ENCODE data around the gene RAPGEF3.
A peak's percentile ranks its signal among the peaks of the same experiment; 100 is the strongest.

Gene RAPGEF3

DNA sequence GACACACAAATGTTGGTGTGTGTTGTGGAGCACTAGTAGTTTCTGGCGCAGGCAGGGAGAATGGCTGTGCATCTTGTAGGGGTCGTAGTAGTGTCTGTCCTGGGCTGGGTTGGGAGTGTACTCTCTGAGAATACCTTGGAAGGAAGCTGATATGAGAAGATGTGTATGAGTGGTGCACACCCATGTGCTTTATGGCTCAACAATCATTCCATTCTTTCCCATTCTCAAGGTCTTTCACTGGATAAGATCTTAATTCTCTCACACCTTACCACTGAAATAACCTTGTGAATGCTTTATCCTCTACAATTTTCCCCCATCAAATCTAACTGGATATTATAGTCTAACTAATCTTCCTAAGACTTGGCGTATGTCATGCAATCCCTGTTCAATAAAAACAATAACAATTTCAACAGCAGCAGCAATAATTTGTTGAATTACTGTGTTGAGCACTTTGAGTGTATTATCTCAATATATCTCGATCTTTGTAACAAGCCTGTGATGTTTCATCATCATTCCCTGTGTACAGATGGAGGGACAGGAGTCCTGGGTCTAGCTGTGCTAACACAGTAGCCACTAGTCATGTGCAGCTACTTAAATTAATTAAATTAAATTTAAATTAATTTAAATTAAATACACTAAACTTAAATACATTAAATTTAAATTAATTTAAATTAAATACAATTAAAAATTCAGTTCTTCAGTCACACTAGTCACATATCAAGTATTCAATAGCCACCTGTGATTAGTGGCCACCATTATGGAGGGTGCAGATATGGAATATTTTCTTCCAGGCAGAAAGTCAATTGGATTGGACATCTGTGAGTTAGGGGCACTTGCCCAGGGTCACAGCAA is 10.8 kb upstream of the RAPGEF3 start:
- no peaks in the 10 kb centered on the region; the same call in 1 of the 2 replicates for H3K36me3 ChIP-seq
- no peaks in the 10 kb centered on the region for H3K9me3 ChIP-seq (ENCODE audit: severe bottlenecking)
- no peak overlapping the region for H3K27ac ChIP-seq
- no peak for TF ChIP-seq CTCF (IDR thresholded peaks at IDR 0.05; ENCODE audit: low read depth, low read length)
- H3K4me3 ChIP-seq (ENCODE audit: low read depth, low read length), result no peak overlapping the region
- H3K27me3 ChIP-seq (ENCODE audit: insufficient read depth, low read depth, severe bottlenecking), result no peaks in the 10 kb centered on the region
- DNase-seq, result no peak

DNA sequence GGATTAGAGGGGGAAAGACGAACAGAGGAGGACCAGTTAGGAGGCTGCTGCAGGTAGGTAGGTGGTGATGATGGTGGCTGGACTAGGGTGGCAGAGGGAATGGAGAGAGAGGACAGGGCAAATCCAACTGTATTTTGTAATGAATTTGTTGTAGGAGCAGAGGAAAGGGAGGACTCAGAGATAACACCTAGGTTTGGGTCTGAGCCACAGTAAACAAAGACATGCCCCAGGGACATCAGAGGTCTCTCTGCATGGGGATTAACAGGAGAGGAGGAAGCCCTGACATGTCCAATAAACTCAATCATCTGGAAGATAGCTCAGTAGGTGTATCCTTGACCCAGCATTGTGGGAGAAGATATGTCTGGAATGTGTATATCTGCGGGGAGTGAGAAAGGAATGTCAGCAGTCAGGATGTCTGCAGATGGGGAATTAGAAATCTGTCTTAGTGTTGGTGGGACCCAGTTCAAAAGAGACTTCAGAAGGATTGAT is 9.7 kb upstream of the RAPGEF3 start:
- DNase-seq, result no peak
- TF ChIP-seq CTCF (IDR thresholded peaks at IDR 0.05; ENCODE audit: low read depth, low read length), result no peak
- no peak overlapping the region for H3K27ac ChIP-seq
- H3K9me3 ChIP-seq (ENCODE audit: severe bottlenecking), result no peaks in the 10 kb centered on the region
- H3K36me3 ChIP-seq, result no peaks in the 10 kb centered on the region; the same call in 1 of the 2 replicates
- H3K4me3 ChIP-seq (ENCODE audit: low read depth, low read length), result no peak overlapping the region
- H3K27me3 ChIP-seq (ENCODE audit: insufficient read depth, low read depth, severe bottlenecking), result no peaks in the 10 kb centered on the region

- Histone ChIP-seq H3K36me3 (no peaks in the 10 kb centered on the region), H3K9me3 (ENCODE audit: severe bottlenecking) (no peaks in the 10 kb centered on the region), H3K27ac (no peak overlapping the region), H3K27me3 (ENCODE audit: insufficient read depth, low read depth, severe bottlenecking) (no peaks in the 10 kb centered on the region), H3K4me3 (ENCODE audit: low read depth, low read length) (no peak overlapping the region)
- peak; percentile 71 for DNase-seq
- TF ChIP-seq CTCF (IDR thresholded peaks at IDR 0.05; ENCODE audit: low read depth, low read length), result peak; percentile 53
Measured at GRCh38 chr12:47767216-47767724, 8.6 kb upstream of the RAPGEF3 start.

DNA sequence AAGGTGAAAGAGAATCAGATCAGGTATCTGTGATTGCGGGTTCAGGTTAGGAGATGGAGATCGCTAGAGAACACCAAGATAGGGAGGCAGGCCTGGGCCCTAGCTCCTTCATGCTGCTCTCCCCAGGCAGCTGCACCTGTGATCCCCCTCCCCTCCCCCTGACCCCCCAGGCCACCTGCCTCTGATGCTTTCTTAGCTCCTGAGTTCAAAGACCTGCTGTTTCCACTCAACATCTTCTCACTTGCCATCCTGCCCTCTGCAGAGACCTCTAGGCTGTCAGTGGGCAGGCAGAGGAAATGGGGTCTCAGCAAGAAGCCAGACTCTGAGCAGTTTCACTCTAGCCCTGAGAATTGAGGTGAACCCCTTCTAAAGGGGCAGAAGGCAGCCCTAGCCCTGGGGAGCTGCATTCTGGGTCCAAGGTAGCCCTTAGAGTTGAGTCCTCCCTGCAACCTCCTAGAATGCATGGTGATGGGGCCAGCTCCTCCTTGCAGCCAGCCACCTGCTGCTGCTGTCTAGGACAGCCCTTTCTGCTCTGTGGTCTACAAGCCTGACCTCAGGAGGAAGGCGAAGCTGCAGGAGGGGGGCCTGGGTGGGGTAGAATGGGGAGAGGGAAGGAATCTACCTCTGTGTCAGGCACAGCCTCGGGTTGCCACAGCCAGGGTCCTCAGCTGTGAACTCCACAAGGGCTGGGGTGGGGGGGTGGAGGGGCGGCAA is 8.0 kb upstream of the RAPGEF3 start:
- no peak for DNase-seq
- no peak overlapping the region for H3K27ac ChIP-seq

More for the DNA sequence above, 8.0 kb upstream of the RAPGEF3 start:
- no peaks in the 10 kb centered on the region for H3K27me3 ChIP-seq (ENCODE audit: insufficient read depth, low read depth, severe bottlenecking)
- no peaks in the 10 kb centered on the region for H3K36me3 ChIP-seq
- H3K4me3 ChIP-seq (ENCODE audit: low read depth, low read length), result no peak overlapping the region
- no peak for TF ChIP-seq CTCF (IDR thresholded peaks at IDR 0.05; ENCODE audit: low read depth, low read length)
- no peaks in the 10 kb centered on the region for H3K9me3 ChIP-seq (ENCODE audit: severe bottlenecking)
